Neural progenitor cell (in vitro differentiated cells): ENCODE data around the gene CCL21. TPM values are rescaled to one million over a fixed set of nuclear protein-coding genes. Genes with fewer than 3 reads are reported as not detected.
"Not testable (repeated sequence)": the region's sequence is repeated elsewhere in the genome, so short reads cannot be mapped to it uniquely, and the experiment has no call there.

Experiments used
- DNase-seq: peaks from one replicate; pipeline ENCODE4 v3.0.0-alpha.2; 2016; ENCODE audit warnings: low spot score
- H2AFZ ChIP-seq: fragments of 200-600 bp; sonication (generic); replicated peaks from 2 replicates; pipeline ENCODE4 v1.6.1; 2016; ENCODE audit warnings: antibody characterized with exemption
- H3F3A ChIP-seq: fragments of 200-600 bp; sonication (generic); 2 replicates; pipeline ENCODE4 v1.6.1; 2016; ENCODE audit warnings: antibody characterized with exemption, low read depth
- H3K27ac ChIP-seq: fragments of 200-600 bp; sonication (generic); 2 replicates; pipeline ENCODE4 v1.5.1; 2016; ENCODE audit warnings: mild to moderate bottlenecking
- H3K27me3 ChIP-seq: fragments of 200-600 bp; sonication (generic); 2 replicates; pipeline ENCODE4 v1.6.1; 2016; ENCODE audit warnings: mild to moderate bottlenecking, moderate library complexity
- H3K36me3 ChIP-seq: fragments of 200-600 bp; sonication (generic); 2 replicates; pipeline ENCODE4 v1.5.1; 2016
- H3K4me1 ChIP-seq: fragments of 200-600 bp; sonication (generic); 2 replicates; pipeline ENCODE4 v1.6.1; 2016; ENCODE audit warnings: mixed run types
- H3K4me2 ChIP-seq: fragments of 200-600 bp; sonication (generic); 2 replicates; pipeline ENCODE4 v1.6.1; 2016
- H3K4me3 ChIP-seq: fragments of 200-600 bp; sonication (generic); 2 replicates; pipeline ENCODE4 v1.5.1; 2016
- H3K79me2 ChIP-seq: fragments of 200-600 bp; sonication (generic); 2 replicates; pipeline ENCODE4 v1.6.1; 2016; ENCODE audit warnings: low read depth
- H3K9ac ChIP-seq: fragments of 200-600 bp; sonication (generic); 2 replicates; pipeline ENCODE4 v1.6.1; 2016
- H3K9me3 ChIP-seq: fragments of 200-600 bp; sonication (generic); 2 replicates; pipeline ENCODE4 v1.5.1; 2016; ENCODE audit warnings: low read depth
- H4K20me1 ChIP-seq: fragments of 200-600 bp; sonication (generic); 2 replicates; pipeline ENCODE4 v1.6.1; 2016; ENCODE audit warnings: low read depth
- H3K27ac Mint-ChIP-seq: 3 replicates; pipeline ENCODE4 v1.8.0; 2021; ENCODE audit warnings: mixed read lengths
- H3K27me3 Mint-ChIP-seq: 2 replicates; pipeline ENCODE4 v1.8.0; 2022; ENCODE audit warnings: low read depth, mild to moderate bottlenecking, inconsistent platforms, moderate library complexity, mixed read lengths; ENCODE audit not compliant: insufficient read depth
- H3K36me3 Mint-ChIP-seq: 3 replicates; pipeline ENCODE4 v1.8.0; 2021; ENCODE audit warnings: mixed read lengths
- H3K4me1 Mint-ChIP-seq: 3 replicates; pipeline ENCODE4 v1.8.0; 2021; ENCODE audit warnings: mixed read lengths
- H3K4me3 Mint-ChIP-seq: 3 replicates; pipeline ENCODE4 v1.8.0; 2021; ENCODE audit warnings: mild to moderate bottlenecking, moderate library complexity, mixed read lengths
- H3K9me3 Mint-ChIP-seq: 3 replicates; pipeline ENCODE4 v1.8.0; 2020; ENCODE audit warnings: mixed read lengths
- EZH2 ChIP-seq: fragments of 200-600 bp; sonication (generic); IDR thresholded peaks from 2 replicates; pipeline ENCODE4 v1.6.1; 2017; ENCODE audit warnings: antibody characterized with exemption, mild to moderate bottlenecking, moderate library complexity
- EZH2phosphoT487 ChIP-seq: fragments of 200-600 bp; sonication (generic); IDR thresholded peaks from 2 replicates; pipeline ENCODE4 v1.6.1; 2017; ENCODE audit warnings: antibody characterized with exemption
- total RNA-seq: library from RNA; depleted of rRNA; stranded (reverse); fragments of >200 nt; gene quantifications from 2 replicates; pipeline ENCODE4 v1.2.3, GENCODE V29; 2015; ENCODE audit warnings: low replicate concordance
- TF ChIP-seq, protein P1 (sequence below): fragments of 200-600 bp; sonication (generic); IDR thresholded peaks from 2 replicates; pipeline ENCODE4 v1.5.1; 2017; ENCODE audit warnings: antibody characterized with exemption, mild to moderate bottlenecking

CCL21 gene
- total RNA-seq, 1 donor from 2014 or later = not detected

DNA sequence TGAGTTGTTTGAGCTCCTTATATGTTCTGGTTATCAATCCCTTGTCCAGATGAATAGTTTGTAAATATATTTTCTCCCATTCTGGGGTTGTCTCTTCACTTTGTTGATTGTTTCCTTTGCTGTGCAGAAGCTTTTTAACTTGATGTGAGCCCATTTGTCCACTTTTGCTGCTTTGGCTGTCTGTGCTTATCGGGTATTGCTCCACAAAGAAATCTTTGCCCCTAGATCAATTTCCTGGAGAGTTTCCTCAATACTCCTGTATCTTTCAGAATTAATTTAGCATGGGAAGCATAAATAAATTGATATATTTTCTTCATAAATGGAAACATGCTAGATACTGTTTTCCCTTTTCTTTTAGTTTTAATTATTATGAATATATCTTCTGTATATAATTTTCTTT is 22.5 kb upstream of the CCL21 start:
- DNase-seq = no peak
- H3K9me3 Mint-ChIP-seq = no peaks in the 10 kb centered on the region
- H3K4me1 ChIP-seq = no peaks in the 10 kb centered on the region
- H3K4me3 Mint-ChIP-seq = no peak overlapping the region
- H3K4me2 ChIP-seq = no peak overlapping the region
- H3F3A ChIP-seq = no peaks in the 10 kb centered on the region
- H3K36me3 ChIP-seq = no peaks in the 10 kb centered on the region
- H3K4me3 ChIP-seq = no peak overlapping the region
- H3K36me3 Mint-ChIP-seq = no peaks in the 10 kb centered on the region
- no peaks in the 10 kb centered on the region for H3K79me2 ChIP-seq
- peaks cover 3% of the 10 kb centered on the region for H3K27me3 ChIP-seq
- no peaks in the 10 kb centered on the region for H4K20me1 ChIP-seq
- H3K9me3 ChIP-seq = no peaks in the 10 kb centered on the region
- TF ChIP-seq, protein P1, sequence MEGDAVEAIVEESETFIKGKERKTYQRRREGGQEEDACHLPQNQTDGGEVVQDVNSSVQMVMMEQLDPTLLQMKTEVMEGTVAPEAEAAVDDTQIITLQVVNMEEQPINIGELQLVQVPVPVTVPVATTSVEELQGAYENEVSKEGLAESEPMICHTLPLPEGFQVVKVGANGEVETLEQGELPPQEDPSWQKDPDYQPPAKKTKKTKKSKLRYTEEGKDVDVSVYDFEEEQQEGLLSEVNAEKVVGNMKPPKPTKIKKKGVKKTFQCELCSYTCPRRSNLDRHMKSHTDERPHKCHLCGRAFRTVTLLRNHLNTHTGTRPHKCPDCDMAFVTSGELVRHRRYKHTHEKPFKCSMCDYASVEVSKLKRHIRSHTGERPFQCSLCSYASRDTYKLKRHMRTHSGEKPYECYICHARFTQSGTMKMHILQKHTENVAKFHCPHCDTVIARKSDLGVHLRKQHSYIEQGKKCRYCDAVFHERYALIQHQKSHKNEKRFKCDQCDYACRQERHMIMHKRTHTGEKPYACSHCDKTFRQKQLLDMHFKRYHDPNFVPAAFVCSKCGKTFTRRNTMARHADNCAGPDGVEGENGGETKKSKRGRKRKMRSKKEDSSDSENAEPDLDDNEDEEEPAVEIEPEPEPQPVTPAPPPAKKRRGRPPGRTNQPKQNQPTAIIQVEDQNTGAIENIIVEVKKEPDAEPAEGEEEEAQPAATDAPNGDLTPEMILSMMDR = no peak
- no peak for TF ChIP-seq EZH2
- no peak for TF ChIP-seq EZH2phosphoT487
- H3K27me3 Mint-ChIP-seq = no peaks in the 10 kb centered on the region
- H2AFZ ChIP-seq = no peak overlapping the region
- H3K9ac ChIP-seq = no peak overlapping the region
- no peak overlapping the region for H3K27ac Mint-ChIP-seq
- no peak overlapping the region for H3K27ac ChIP-seq
- H3K4me1 Mint-ChIP-seq = no peaks in the 10 kb centered on the region

DNA sequence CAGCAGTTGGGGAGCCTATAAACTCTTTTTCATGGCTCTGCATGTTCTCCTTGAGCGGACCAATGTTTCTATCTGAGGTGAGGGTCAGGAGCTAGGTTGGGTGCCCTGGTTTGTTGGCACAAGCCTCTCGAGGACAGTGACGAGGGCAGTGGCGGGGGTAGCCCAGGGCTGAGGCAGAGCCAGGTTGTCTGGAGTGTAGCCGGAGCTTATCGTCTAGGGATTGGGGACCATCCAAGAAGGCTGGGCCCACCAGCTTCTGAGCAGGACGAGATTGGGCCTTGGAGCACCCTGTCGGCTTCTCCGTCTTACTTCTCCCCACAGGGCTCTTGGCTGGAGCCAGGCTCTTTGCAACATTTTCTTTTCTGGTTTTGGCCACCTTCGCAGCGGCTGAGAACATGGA is 13.2 kb upstream of the CCL21 start:
- Mint-ChIP-seq H3K36me3 (no peaks in the 10 kb centered on the region), H3K27ac (no peak overlapping the region), H3K9me3 (no peaks in the 10 kb centered on the region), H3K4me1 (no peaks in the 10 kb centered on the region), H3K4me3 (no peak overlapping the region), H3K27me3 (peaks cover 5% of the 10 kb centered on the region)
- H4K20me1 ChIP-seq = no peaks in the 10 kb centered on the region
- TF ChIP-seq, protein P1 = no peak
- TF ChIP-seq EZH2 = no peak
- no peak for TF ChIP-seq EZH2phosphoT487
- DNase-seq = no peak
- H3K4me3 ChIP-seq = no peak overlapping the region
- peaks cover 3% of the 10 kb centered on the region for H3K27me3 ChIP-seq
- no peaks in the 10 kb centered on the region for H3F3A ChIP-seq
- no peaks in the 10 kb centered on the region for H3K4me1 ChIP-seq
- no peaks in the 10 kb centered on the region for H3K36me3 ChIP-seq
- no peak overlapping the region for H2AFZ ChIP-seq
- H3K79me2 ChIP-seq = no peaks in the 10 kb centered on the region
- no peak overlapping the region for H3K27ac ChIP-seq
- H3K9me3 ChIP-seq = no peaks in the 10 kb centered on the region
- H3K9ac ChIP-seq = no peak overlapping the region
- no peak overlapping the region for H3K4me2 ChIP-seq

DNA sequence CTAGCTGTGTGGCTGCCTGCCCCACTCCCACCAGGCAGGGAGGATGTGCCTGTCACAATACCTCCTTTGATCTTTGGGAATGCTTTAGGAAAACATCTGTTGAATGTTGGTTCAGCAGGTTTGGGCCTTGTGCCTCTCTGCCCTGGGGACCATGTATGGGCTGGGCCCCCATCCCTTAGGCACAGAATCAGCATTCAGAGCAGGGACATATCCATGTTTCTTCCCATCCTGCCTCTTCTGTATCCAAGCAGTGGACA is 9.8 kb upstream of the CCL21 start:
- not testable (repeated sequence) for H3K4me3 ChIP-seq, DNase-seq, H3K36me3 ChIP-seq, H3F3A ChIP-seq, H4K20me1 ChIP-seq, H3K36me3 Mint-ChIP-seq, H3K4me1 ChIP-seq, H2AFZ ChIP-seq, H3K9me3 Mint-ChIP-seq, H3K4me3 Mint-ChIP-seq, H3K4me2 ChIP-seq, H3K4me1 Mint-ChIP-seq, H3K79me2 ChIP-seq, H3K9me3 ChIP-seq, H3K27me3 Mint-ChIP-seq, H3K27me3 ChIP-seq, H3K27ac ChIP-seq, H3K27ac Mint-ChIP-seq, H3K9ac ChIP-seq

DNA sequence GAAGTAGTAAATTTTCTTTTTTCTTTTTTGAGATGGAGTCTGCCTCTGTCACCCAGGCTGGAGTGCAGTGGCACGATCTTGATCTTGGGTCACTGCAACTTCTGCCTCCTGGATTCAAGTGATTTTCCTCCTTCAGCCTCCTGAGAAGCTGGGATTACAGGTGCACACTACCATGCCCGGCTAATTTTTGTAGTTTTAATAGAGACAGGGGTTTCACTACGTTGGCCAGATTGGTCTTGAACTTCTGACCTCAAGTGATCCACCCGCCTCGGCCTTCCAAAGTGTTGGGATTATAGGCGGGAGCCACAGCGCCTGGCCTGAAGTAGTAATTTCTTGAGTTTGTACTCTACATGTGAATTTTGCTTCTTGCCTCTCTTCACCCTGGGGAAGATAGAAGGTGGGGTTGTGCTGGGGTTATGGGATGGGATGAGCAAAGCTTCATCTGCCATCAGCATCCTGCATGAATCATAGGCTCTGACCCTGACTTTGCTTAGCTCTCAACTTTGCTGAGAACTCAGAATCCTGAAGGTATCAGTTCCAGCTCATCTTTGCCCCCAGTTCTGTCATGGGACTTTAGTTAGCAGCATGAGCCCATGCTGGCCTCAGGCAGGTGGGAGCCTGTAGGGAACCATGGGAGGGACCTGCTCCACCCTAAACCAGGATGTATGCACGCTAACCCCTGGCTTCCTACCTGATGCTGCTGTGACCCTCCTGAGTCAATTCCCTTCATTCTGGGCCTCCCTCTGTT is 9.3 kb upstream of the CCL21 start:
- no peaks in the 10 kb centered on the region for H3K79me2 ChIP-seq
- no peak overlapping the region for H3K4me2 ChIP-seq
- no peak overlapping the region for H2AFZ ChIP-seq
- H3K27ac ChIP-seq = no peak overlapping the region
- H3K36me3 ChIP-seq = no peaks in the 10 kb centered on the region
- no peaks in the 10 kb centered on the region for H4K20me1 ChIP-seq
- no peaks in the 10 kb centered on the region for H3K4me1 ChIP-seq
- DNase-seq = no peak
- no peaks in the 10 kb centered on the region for H3F3A ChIP-seq
- H3K9me3 ChIP-seq = no peaks in the 10 kb centered on the region
- H3K9ac ChIP-seq = no peak overlapping the region
- H3K9me3 Mint-ChIP-seq = no peaks in the 10 kb centered on the region
- H3K4me3 Mint-ChIP-seq = no peak overlapping the region
- no peaks in the 10 kb centered on the region for H3K4me1 Mint-ChIP-seq
- no peak overlapping the region for H3K27ac Mint-ChIP-seq
- H3K4me3 ChIP-seq = no peak overlapping the region
- H3K27me3 Mint-ChIP-seq = peaks cover 5% of the 10 kb centered on the region
- no peaks in the 10 kb centered on the region for H3K36me3 Mint-ChIP-seq
- no peaks in the 10 kb centered on the region for H3K27me3 ChIP-seq
- TF ChIP-seq, protein P1 = no peak
- no peak for TF ChIP-seq EZH2
- no peak for TF ChIP-seq EZH2phosphoT487
